HG02623 (cell line): ENCODE measurements around the gene CHRND.
"Not testable (repeated sequence)": the region's sequence is repeated elsewhere in the genome, so short reads cannot be mapped to it uniquely, and the experiment has no call there.

Experiments used
- ATAC-seq: cut with Tn5 transposase; IDR thresholded peaks from one replicate; pipeline ENCODE4 v1.9.1; 2021; ENCODE audit warnings: moderate library complexity; ENCODE audit not compliant: unreplicated experiment

Gene CHRND

DNA sequence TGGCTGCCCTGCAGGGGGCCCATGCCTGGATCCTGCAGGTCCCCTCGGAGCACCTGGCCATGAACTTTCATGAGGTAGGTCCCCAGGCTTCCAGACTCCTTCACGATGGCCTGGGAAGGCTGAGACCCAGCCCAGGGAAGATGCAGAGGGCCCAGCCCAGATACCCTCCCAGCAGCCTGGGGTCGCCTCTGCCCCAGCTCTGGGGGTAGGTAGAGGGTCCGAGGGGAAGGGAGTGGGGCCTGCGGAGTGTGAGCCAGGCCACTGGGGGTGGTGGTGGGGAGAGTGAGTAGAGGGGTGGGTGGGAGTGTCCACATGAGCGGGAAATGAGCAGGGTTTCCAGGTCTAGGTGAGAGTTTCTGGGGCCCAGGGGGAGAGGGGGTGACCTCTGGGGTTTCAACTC is 1.2 kb upstream of the CHRND start:
- no peak for ATAC-seq

DNA sequence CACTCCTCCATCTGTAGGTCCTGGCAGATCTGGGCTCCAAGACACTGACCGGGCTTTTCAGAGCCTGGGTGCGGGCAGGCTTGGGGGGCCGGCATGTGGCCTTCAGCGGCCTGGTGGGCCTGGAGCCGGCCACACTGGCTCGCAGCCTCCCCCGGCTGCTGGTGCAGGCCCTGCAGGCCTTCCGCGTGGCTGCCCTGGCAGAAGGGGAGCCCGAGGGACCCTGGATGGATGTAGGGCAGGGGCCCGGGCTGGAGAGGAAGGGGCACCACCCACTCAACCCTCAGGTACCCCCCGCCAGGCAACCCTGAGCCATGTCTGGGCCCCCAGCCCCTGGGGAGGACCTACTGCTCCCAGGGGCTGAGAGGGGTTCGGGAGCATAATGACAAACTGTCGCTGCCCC is 761 bp upstream of the CHRND start:
- no peak for ATAC-seq

DNA sequence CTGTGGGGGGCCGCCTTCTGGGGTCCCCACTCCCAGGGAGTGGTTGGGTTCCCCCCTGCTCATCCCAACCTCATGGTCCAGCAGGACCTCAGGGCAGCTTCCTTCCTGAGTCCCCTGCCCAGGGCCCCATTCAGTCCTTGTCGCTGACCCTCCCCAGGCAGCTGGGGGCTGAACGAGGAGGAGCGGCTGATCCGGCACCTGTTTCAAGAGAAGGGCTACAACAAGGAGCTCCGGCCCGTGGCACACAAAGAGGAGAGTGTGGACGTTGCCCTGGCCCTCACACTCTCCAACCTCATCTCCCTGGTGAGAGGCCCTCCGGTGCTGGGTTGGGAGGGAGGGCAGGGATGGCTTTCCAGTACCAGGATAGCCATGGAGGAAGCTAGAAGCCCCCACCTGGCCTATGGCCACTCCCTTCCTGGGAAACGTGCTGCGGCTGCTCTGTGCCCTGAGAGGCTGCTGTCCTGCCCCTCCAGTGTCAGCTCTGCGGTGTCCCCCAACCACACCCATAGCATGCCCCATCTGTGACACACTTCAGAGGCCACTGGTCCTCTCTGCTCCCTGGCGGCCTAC is 497 bp downstream of the CHRND start:
- ATAC-seq, result no peak

DNA sequence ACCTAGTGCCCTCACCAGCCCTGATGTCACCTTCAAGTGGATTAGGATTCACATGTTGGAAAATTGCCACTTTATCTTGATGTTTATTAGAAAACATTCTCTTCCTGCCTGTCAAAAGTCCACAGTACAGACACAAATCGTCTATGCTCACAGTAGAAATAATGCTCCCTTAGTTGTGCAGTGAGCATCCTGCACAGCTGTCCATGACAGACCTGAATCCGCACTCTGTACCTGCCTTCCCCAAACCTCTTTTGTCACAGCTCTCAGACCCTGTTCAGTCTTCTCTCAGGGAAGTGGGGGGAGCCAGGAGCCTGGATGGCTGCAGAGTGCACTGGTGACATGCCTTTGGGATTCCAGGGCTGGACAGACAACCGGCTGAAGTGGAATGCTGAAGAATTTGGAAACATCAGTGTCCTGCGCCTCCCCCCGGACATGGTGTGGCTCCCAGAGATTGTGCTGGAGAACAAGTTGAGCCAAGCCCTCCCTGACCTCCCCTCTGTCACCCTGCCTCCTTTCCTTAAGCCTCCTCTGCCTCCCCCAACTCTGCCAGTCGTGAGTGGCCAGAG is 2.0 kb downstream of the CHRND start:
- no peak for ATAC-seq

DNA sequence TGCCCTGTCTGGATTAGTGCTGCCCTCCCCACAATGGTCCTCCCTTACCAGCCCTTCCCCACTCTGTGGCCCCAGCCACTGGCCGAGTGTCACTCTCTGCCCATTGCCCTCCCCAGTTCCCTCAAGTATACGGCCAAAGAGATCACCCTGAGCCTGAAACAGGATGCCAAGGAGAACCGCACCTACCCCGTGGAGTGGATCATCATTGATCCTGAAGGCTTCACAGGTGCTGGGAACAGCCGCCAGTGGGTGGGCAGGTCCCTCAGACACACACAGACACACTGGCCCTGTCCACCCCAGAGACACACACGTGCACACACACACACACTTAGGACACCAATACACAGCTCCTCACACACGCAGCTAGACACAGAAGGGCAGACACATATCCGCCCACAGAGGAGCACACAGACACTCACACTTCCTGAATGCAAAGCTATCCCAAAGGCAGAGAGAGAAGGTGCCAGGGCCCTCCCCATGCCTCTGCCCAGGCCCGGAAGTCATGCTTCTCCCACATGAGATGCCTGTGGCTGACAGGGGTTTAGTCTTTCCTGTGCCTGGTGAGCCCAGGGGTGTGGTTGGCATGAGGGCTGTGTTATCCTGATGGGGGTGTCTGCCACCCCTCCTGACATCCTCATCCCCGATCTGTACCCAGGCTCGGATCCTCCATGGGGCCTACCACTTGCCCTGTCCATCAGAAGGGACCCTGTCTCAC is 2.9 kb downstream of the CHRND start:
- no peak for ATAC-seq

DNA sequence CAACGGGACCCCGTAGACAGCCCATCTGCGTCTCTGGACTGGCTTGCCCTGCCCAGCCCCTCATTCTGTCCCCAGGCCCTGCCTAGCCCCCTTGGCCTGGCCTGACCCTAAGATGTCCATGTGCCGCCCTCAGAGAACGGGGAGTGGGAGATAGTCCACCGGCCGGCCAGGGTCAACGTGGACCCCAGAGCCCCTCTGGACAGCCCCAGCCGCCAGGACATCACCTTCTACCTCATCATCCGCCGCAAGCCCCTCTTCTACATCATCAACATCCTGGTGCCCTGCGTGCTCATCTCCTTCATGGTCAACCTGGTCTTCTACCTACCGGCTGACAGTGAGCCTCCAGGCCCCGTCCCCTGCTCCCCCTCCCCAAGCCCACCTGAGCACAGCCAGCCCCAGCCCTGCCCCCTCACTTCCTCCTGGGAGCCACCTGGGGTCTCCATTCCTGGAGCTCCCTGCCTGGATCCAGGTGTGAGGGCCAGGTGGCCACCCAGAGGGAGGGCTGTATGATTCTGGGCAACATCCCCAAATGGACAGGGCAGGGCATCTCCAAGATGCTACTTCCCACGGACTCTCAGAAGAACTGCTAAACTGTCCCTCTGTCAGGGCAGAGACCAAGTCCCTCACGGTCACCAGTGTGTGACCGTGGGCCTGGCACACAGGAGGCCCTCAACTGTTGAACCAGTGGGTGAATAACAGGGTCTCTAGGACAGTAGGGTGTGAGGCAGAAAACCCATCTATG is 4.0 kb downstream of the CHRND start:
- no peak for ATAC-seq

- no peak for ATAC-seq
Observed at GRCh38 chr2:232530626-232531260, 4.8 kb downstream of the CHRND start.

DNA sequence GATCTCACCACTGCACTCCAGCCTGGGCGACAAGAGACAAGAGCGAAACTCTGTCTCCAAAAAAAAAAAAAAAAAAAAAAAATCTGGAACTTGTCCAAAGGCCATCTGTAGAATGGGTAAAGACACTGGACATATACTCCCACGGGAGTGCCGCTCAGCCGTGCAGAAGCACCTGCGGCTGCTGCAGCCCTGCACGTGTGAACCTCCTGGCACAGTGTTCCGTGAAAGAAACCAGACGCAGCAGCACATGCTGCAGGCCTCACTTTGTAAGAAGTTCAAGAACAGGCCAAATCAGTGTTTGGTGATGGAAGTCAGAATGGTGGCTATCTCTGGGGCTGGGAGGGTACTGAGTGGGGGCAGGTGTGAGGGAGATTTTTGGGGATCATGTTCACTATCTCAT is 6.5 kb downstream of the CHRND start:
- no peak for ATAC-seq

- ATAC-seq, result not testable (repeated sequence)
Observed at GRCh38 chr2:232532821-232533220, 6.9 kb downstream of the CHRND start.

DNA sequence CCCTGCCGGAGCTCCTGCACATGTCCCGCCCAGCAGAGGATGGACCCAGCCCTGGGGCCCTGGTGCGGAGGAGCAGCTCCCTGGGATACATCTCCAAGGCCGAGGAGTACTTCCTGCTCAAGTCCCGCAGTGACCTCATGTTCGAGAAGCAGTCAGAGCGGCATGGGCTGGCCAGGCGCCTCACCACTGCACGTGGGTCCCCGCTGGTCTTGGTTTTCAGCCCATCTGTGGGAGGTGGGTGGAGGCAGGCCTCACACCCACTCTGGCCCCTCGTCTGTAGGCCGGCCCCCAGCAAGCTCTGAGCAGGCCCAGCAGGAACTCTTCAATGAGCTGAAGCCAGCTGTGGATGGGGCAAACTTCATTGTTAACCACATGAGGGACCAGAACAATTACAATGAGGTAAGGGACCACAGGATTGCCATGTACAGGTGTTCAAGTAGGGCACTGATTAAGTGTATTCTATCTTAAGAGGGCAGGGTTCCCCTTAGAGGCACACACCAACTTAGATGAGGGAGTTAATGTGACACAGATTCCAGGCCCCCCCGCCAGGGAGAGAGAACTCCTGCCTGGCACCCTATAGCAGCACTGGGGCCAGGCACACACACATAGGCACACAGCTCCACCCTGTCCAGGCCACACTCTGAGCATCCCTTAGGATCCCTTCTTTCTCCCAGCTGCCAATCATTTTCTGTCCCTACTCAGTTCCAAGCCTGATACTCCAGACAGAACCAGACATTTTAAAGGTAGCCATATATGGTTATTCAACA is 8.2 kb downstream of the CHRND start:
- ATAC-seq, result no peak

- ATAC-seq, result no peak
Observed at GRCh38 chr2:232534940-232535651, 9.1 kb downstream of the CHRND start.

DNA sequence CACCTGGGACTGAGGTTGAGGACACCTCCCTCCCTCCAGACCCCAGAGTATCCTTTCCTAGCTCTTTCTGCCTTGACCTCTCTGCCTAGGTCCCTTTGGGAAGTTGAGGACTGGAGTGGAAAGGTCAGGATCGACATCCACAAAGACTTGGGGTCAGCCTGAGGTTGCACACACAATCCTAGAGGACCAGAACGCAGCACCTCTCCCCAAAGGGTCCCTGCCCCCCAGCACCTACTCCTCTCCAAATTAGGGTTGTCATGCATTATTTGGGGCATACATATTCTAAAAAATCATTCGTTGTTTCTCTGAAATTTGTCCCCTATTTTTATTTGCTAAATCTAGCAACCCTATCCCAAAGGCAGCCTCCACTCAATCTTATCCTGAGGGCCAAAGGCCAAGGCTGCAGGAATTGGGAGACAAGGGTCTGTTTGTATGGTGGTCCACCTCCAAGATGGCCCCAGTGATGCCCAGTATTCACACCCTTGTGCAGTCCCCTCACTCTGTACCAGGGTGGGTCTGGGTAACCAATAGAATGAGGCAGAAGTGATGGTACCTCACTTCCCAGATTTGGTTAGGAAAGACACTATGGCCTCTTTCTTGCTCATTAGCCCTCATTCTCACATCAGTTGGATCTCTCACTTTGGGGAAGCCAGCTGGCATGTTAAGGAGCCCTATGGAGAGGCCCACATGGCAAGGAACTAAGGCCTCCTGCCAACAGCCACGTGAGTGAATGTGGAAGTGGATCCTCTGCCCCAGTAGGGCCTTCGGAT is 10.0 kb downstream of the CHRND start:
- no peak for ATAC-seq

DNA sequence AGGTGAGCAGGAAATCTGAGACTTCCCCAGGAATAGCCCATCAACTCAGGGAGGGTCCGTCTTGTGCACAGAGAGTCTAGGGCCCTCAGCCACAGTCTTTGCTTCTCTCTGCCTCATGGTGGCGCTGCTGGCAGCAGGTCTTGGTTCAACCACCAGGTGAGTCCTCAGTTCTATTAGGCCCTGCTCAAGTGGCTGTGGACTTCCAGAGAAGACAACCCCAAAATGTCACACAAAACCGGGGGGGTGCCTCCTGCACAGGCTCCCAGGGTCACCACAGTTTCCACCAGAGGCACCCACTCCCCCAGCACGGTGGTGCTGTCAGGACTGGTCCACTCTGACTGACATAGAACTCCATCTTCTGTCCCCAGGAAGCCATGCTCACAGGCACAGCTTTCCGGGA is 11.1 kb downstream of the CHRND start:
- ATAC-seq, result no peak

DNA sequence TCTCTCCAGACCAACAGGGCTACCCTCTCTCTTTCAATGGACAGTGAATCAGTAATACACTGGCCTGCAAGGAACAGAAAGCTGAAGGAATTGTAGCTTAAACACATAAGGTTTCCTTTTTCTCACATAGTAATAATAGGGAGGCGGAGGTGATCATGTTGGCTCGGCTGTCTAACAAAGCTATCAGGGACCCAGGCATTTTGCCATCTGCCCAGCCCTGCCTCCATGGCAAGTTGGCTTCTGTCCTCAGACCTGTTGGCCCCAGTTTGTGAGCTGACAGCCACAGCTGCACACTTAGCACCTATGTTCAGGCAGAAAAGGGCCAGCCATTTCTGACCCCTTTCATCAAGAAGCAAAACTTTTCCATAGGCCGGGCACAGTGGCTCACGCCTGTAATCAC is 11.5 kb downstream of the CHRND start:
- ATAC-seq, result no peak

DNA sequence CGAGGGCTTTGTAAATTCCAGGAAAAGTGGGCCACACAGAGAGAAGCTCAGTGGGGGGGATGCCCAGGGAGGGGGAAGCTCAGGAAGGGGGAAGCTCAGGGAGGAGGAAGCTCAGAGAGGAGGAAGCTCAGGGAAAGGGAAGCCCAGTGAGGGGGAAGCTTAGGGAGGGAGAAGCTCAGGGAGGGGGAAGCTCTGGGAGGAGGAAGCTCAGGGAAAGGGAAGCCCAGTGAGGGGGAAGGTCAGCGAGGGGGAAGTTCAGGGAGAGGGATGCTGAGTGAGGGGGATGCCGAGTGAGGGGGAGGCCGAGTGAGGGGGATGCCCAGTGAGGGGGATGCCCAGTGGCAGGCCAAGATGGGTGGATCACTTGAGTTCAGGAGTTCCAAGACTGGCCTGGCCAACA is 12.7 kb downstream of the CHRND start:
- ATAC-seq, result no peak

DNA sequence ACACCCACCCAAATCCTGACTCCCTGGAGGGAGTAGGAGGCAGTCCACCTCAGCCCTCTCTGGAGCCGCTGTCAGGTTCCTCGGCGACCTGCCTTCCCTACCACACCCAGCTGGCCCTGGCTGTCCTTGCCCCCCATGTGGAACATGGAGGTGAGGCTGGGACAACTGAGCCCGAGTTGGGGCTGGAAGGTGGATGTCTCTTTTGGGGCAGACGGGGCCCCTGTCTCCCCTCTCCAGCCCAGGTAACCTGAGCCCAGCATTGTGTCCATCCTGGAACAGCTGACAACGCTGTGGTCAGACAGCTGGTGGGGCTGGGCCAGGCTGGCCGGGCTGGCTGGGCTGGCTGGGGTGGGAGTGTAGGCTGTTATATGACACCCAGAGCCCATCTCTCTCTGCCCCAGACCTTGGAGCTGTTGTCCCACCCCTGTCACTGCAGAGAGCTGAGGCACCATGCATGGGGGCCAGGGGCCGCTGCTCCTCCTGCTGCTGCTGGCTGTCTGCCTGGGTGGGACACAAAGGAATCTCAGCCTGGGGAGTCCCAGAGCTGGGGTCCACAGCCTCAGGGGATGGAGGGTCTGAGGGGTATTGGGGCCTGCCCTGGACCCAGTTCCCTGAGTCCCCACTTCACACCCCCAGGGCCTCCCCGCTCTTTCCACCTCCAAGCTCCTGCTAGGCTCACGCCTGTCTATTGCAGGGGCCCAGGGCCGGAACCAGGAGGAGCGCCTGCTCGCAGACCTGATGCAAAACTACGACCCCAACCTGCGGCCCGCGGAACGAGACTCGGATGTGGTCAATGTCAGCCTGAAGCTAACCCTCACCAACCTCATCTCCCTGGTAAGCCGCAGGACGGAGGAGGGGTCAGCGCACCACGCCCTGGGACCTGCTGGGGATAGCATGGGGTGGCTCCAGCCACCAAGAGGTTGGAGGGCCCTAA is 13.6 kb downstream of the CHRND start, which contains the start of gene CHRNG:
Gene CHRNG, plus strand, starts transcription at position 395 of the 934 bp plus-strand sequence. Its CDS starts 56 bp downstream, at position 451.
- ATAC-seq, result no peak

- no peak for ATAC-seq
Observed at GRCh38 chr2:232540441-232541041, 14.6 kb downstream of the CHRND start.
